Erythroblast (primary cell): ENCODE measurements around the gene TCP11.

Experiments
- DNase-seq, 2 experiments: peaks; one replicate each; lab custom pipeline; 2025; lab: John Stamatoyannopoulos, UW
- GATA1 ChIP-seq: IDR thresholded peaks from 2 replicates; pipeline ENCODE4 v1.6.1; 2011; ENCODE audit warnings: low read depth, mild to moderate bottlenecking, control low read depth, low read length, moderate library complexity
- POLR2A ChIP-seq: IDR thresholded peaks from 2 replicates; pipeline ENCODE4 v1.6.1; 2011; ENCODE audit warnings: mild to moderate bottlenecking, low read length

TCP11 gene

GRCh38 chr6:35141007-35141655 lies at the start of gene TCP11:
TSS of gene TCP11 (minus strand) at chr6:35141339. CDS start at chr6:35140870, 469 bp downstream.
- TF ChIP-seq GATA1 = no peak
- no peak for TF ChIP-seq POLR2A
- peak; percentile 31 to 49 for DNase-seq

- TF ChIP-seq POLR2A (no peak), GATA1 (no peak)
- DNase-seq = no peak
These were observed 49.2 kb upstream of the TCP11 start for GRCh38 chr6:35190306-35190705.

- DNase-seq = no peak
- TF ChIP-seq POLR2A (no peak), GATA1 (no peak)
These were observed 47.7 kb upstream of the TCP11 start for GRCh38 chr6:35188886-35189285.

- no peak for TF ChIP-seq GATA1
- TF ChIP-seq POLR2A = no peak
These were observed 45.4 kb upstream of the TCP11 start for GRCh38 chr6:35186571-35186970.

GRCh38 chr6:35185971-35186370 lies 44.8 kb upstream of the TCP11 start:
- no peak for DNase-seq

More at GRCh38 chr6:35186571-35186970, 45.4 kb upstream of the TCP11 start:
- no peak for DNase-seq

GRCh38 chr6:35185302-35185681 lies 44.2 kb upstream of the TCP11 start:
- TF ChIP-seq GATA1 (no peak), POLR2A (no peak)
- DNase-seq = peak in 1 of 2 experiments; percentile 31

More at GRCh38 chr6:35185971-35186370, 44.8 kb upstream of the TCP11 start:
- no peak for TF ChIP-seq GATA1
- TF ChIP-seq POLR2A = no peak

- TF ChIP-seq POLR2A = no peak
- no peak for TF ChIP-seq GATA1
- DNase-seq = no peak
These were observed 43.6 kb upstream of the TCP11 start for GRCh38 chr6:35184580-35185301.

GRCh38 chr6:35183935-35184334 lies 42.8 kb upstream of the TCP11 start:
- DNase-seq = peak; percentile 72 to 85
- TF ChIP-seq POLR2A (no peak), GATA1 (no peak)

GRCh38 chr6:35183281-35183680 lies 42.1 kb upstream of the TCP11 start:
- TF ChIP-seq GATA1 = no peak
- TF ChIP-seq POLR2A = no peak
- DNase-seq = peak; percentile 41 to 50

- peak; percentile 70 to 82 for DNase-seq
- no peak for TF ChIP-seq GATA1
- TF ChIP-seq POLR2A = no peak
These were observed 40.9 kb upstream of the TCP11 start for GRCh38 chr6:35181933-35182612.

GRCh38 chr6:35181308-35181932 lies 40.3 kb upstream of the TCP11 start:
- no peak for TF ChIP-seq POLR2A
- TF ChIP-seq GATA1 = no peak

GRCh38 chr6:35179901-35180535 lies 38.9 kb upstream of the TCP11 start:
- TF ChIP-seq GATA1 = no peak
- no peak for TF ChIP-seq POLR2A
- no peak for DNase-seq

More at GRCh38 chr6:35181308-35181932, 40.3 kb upstream of the TCP11 start:
- no peak for DNase-seq

- DNase-seq = no peak
- TF ChIP-seq GATA1 (no peak), POLR2A (no peak)
These were observed 38.0 kb upstream of the TCP11 start for GRCh38 chr6:35178932-35179832.
